Measurements from ENCODE around the gene PDE6H. TPM values are rescaled to one million over a fixed set of nuclear protein-coding genes. Genes with fewer than 3 reads are reported as not detected.

PDE6H gene
- total RNA-seq, 1 experiment from 2014 or later: not detected

GRCh38 chr12:14937689-14938088 is 35.2 kb upstream of the PDE6H start:
- no TSS peak for BruUV-seq (replicated peaks)
- TF ChIP-seq, protein P1, sequence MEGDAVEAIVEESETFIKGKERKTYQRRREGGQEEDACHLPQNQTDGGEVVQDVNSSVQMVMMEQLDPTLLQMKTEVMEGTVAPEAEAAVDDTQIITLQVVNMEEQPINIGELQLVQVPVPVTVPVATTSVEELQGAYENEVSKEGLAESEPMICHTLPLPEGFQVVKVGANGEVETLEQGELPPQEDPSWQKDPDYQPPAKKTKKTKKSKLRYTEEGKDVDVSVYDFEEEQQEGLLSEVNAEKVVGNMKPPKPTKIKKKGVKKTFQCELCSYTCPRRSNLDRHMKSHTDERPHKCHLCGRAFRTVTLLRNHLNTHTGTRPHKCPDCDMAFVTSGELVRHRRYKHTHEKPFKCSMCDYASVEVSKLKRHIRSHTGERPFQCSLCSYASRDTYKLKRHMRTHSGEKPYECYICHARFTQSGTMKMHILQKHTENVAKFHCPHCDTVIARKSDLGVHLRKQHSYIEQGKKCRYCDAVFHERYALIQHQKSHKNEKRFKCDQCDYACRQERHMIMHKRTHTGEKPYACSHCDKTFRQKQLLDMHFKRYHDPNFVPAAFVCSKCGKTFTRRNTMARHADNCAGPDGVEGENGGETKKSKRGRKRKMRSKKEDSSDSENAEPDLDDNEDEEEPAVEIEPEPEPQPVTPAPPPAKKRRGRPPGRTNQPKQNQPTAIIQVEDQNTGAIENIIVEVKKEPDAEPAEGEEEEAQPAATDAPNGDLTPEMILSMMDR (IDR thresholded peaks at IDR 0.05; ENCODE audit: insufficient read depth in 1 of 2, low read depth in 1 of 2, low read length in 1 of 2, severe bottlenecking in 1 of 2, unreplicated experiment in 1 of 2): peak; percentile 34 to 51
- Mint-ChIP-seq H3K9me3 (ENCODE audit: unreplicated experiment) (peaks cover 8% of the 10 kb centered on the region), H3K4me1 (ENCODE audit: low read depth, unreplicated experiment) (peaks cover 23% of the 10 kb centered on the region), H3K4me3 (ENCODE audit: unreplicated experiment) (no peak overlapping the region), H3K27me3 (ENCODE audit: insufficient read depth, unreplicated experiment) (no peaks in the 10 kb centered on the region), H3K27ac (ENCODE audit: unreplicated experiment) (no peak overlapping the region), H3K36me3 (ENCODE audit: insufficient read depth, unreplicated experiment) (no peaks in the 10 kb centered on the region)
- peak in 1 of 2 experiments; percentile 41 for DNase-seq
- ChIA-PET CTCF (interaction anchor here (0.7 kb wide), 1 partner anchor 58 kb away, joined by 3 read pairs; no protein-coding TSS in a partner anchor), POLR2A (no interaction called here)
- intact Hi-C loops (cut with micrococcal nuclease; ENCODE audit: unreplicated experiment): loop anchor here (1.0 kb wide), 1 partner anchor 58 kb away; no protein-coding TSS in a partner anchor
- Histone ChIP-seq H3K9me3 (no peaks in the 10 kb centered on the region), H3K4me3 (ENCODE audit: low read depth, low read length) (no peak overlapping the region), H3K27me3 (replicated peaks; ENCODE audit: control insufficient read depth, insufficient read depth, low read length) (no peaks in the 10 kb centered on the region), H3K4me1 (peaks cover 21% of the 10 kb centered on the region), H3K36me3 (ENCODE audit: control insufficient read depth, insufficient read depth, low read length) (no peaks in the 10 kb centered on the region)

- CTCF ChIA-PET: interaction anchor here (0.7 kb wide), 1 partner anchor 57 kb away, joined by 3 read pairs; no protein-coding TSS in a partner anchor
- Histone ChIP-seq H3K4me1 (peaks cover 19% of the 10 kb centered on the region), H3K36me3 (ENCODE audit: control insufficient read depth, insufficient read depth, low read length) (no peaks in the 10 kb centered on the region), H3K27me3 (replicated peaks; ENCODE audit: control insufficient read depth, insufficient read depth, low read length) (no peaks in the 10 kb centered on the region), H3K4me3 (ENCODE audit: low read depth, low read length) (no peak within 1 kb of the TSS), H3K9me3 (no peaks in the 10 kb centered on the region)
- Mint-ChIP-seq H3K27ac (ENCODE audit: unreplicated experiment) (no peak within 1 kb of the TSS), H3K4me3 (ENCODE audit: unreplicated experiment) (no peak within 1 kb of the TSS), H3K36me3 (ENCODE audit: insufficient read depth, unreplicated experiment) (no peaks in the 10 kb centered on the region), H3K27me3 (ENCODE audit: insufficient read depth, unreplicated experiment) (no peaks in the 10 kb centered on the region), H3K9me3 (ENCODE audit: unreplicated experiment) (peaks cover 2% of the 10 kb centered on the region), H3K4me1 (ENCODE audit: low read depth, unreplicated experiment) (peaks cover 18% of the 10 kb centered on the region)
- intact Hi-C loops (cut with micrococcal nuclease; ENCODE audit: unreplicated experiment): no loop called here
- DNase-seq: no peak
- POLR2A ChIA-PET: no interaction called here
- BruUV-seq (replicated peaks): no TSS peak
- TF ChIP-seq, protein P1 (IDR thresholded peaks at IDR 0.05; ENCODE audit: insufficient read depth in 1 of 2, low read depth in 1 of 2, low read length in 1 of 2, severe bottlenecking in 1 of 2, unreplicated experiment in 1 of 2): no peak
Measured at GRCh38 chr12:14938301-14938700, 34.5 kb upstream of the PDE6H start, which contains the start of gene ERP27. Gene ERP27, minus strand, starts transcription at chr12:14938537. Its CDS starts 29 bp downstream, at chr12:14938508.

DNA sequence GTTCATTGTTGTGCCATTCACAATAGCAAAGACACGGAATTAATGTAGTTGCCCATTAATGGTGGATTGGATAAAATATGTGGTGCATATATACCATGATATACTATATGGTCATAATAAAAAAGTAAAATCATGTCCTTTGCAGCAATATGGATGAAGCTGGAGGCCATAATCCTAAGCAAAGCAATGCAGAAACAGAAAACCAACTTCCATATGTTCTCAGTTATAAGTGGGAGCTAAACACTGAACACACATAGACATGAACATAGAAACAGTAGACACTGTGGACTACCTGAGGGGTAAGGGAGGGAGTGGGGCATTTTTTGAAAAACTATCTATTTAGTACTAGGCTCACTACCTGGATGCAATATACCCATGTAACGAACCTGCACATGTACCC is 31.5 kb upstream of the PDE6H start:
- BruUV-seq (replicated peaks): no TSS peak

More for the DNA sequence above, 31.5 kb upstream of the PDE6H start:
- TF ChIP-seq, protein P1 (IDR thresholded peaks at IDR 0.05; ENCODE audit: insufficient read depth in 1 of 2, low read depth in 1 of 2, low read length in 1 of 2, severe bottlenecking in 1 of 2, unreplicated experiment in 1 of 2): no peak
- intact Hi-C loops (cut with micrococcal nuclease; ENCODE audit: unreplicated experiment): no loop called here
- no peaks in the 10 kb centered on the region for H3K9me3 Mint-ChIP-seq (ENCODE audit: unreplicated experiment)
- H3K27ac Mint-ChIP-seq (ENCODE audit: unreplicated experiment): no peak overlapping the region
- no peak overlapping the region for H3K4me3 Mint-ChIP-seq (ENCODE audit: unreplicated experiment)
- peaks cover 6% of the 10 kb centered on the region for H3K4me1 Mint-ChIP-seq (ENCODE audit: low read depth, unreplicated experiment)
- H3K27me3 ChIP-seq (replicated peaks; ENCODE audit: control insufficient read depth, insufficient read depth, low read length): no peaks in the 10 kb centered on the region
- no peak for DNase-seq
- ChIA-PET POLR2A (no interaction called here), CTCF (no interaction called here)
- no peaks in the 10 kb centered on the region for H3K27me3 Mint-ChIP-seq (ENCODE audit: insufficient read depth, unreplicated experiment)
- no peaks in the 10 kb centered on the region for H3K36me3 Mint-ChIP-seq (ENCODE audit: insufficient read depth, unreplicated experiment)
- H3K36me3 ChIP-seq (ENCODE audit: control insufficient read depth, insufficient read depth, low read length): no peaks in the 10 kb centered on the region
- no peaks in the 10 kb centered on the region for H3K4me1 ChIP-seq
- H3K9me3 ChIP-seq: no peaks in the 10 kb centered on the region
- H3K4me3 ChIP-seq (ENCODE audit: low read depth, low read length): no peak overlapping the region
